OCI-LY3 (cell line): ENCODE measurements around the gene GLT1D1.

ENCODE experiments used
- H2AFZ ChIP-seq: fragments of 200-600, 300-600 bp; shearing (Covaris generic); 2 replicates; pipeline ENCODE4 v1.6.0; 2014; ENCODE audit warnings: antibody characterized with exemption, low read depth, low read length
- H3K27ac ChIP-seq: fragments of 200-600, 300-600 bp; sonication (generic); 2 replicates; pipeline ENCODE4 v1.5.1; 2014; ENCODE audit warnings: mild to moderate bottlenecking, low read length, moderate library complexity, mixed read lengths
- H3K27me3 ChIP-seq: fragments of 200-600, 300-600 bp; sonication (generic); 2 replicates; pipeline ENCODE4 v1.6.1; 2014; ENCODE audit warnings: low read depth, low read length, mixed read lengths
- H3K36me3 ChIP-seq: fragments of 200-600, 300-600 bp; sonication (generic); replicated peaks from 2 replicates; pipeline ENCODE3; 2014; ENCODE audit warnings: low read depth, low read length, mixed read lengths
- H3K4me1 ChIP-seq: fragments of 300-600, 200-600 bp; sonication (generic); 2 replicates; pipeline ENCODE4 v1.6.1; 2014; ENCODE audit warnings: low read length, mixed read lengths
- H3K4me2 ChIP-seq: fragments of 200-600, 300-600 bp; sonication (generic); 2 replicates; pipeline ENCODE4 v1.6.1; 2014; ENCODE audit warnings: low read length, mixed read lengths
- H3K4me3 ChIP-seq: fragments of 300-600, 200-600 bp; sonication (generic); 2 replicates; pipeline ENCODE4 v1.5.1; 2014; ENCODE audit warnings: antibody characterized with exemption, mild to moderate bottlenecking, low read length, moderate library complexity
- H3K79me2 ChIP-seq: fragments of 300-600, 200-600 bp; shearing (Covaris generic); 2 replicates; pipeline ENCODE4 v1.6.1; 2014; ENCODE audit warnings: mild to moderate bottlenecking, low read length, mixed read lengths
- H3K9ac ChIP-seq: fragments of 300-600, 200-600 bp; shearing (Covaris generic); 2 replicates; pipeline ENCODE4 v1.6.0; 2014; ENCODE audit warnings: mild to moderate bottlenecking, low read length, moderate library complexity
- H3K9me3 ChIP-seq: fragments of 200-600, 300-600 bp; shearing (Covaris generic); 2 replicates; pipeline ENCODE4 v1.6.1; 2014; ENCODE audit warnings: low read length, mixed read lengths; ENCODE audit not compliant: insufficient read depth
- H4K20me1 ChIP-seq: fragments of 200-600, 300-600 bp; sonication (generic); 2 replicates; pipeline ENCODE4 v1.6.1; 2016; ENCODE audit warnings: low read length, mixed read lengths; ENCODE audit not compliant: insufficient read depth
- EZH2phosphoT487 ChIP-seq: fragments of 200-600 bp; shearing (Covaris generic); IDR thresholded peaks from 2 replicates; pipeline ENCODE4 v1.6.1; 2018; ENCODE audit warnings: antibody characterized with exemption, mixed run types, low read depth
- TF ChIP-seq, protein P1 (sequence below): fragments of 200-600, 300-600 bp; sonication (generic); IDR thresholded peaks from 2 replicates; pipeline ENCODE4 v1.5.1; 2014; ENCODE audit warnings: antibody characterized with exemption, low read length, low read depth

GLT1D1 gene

DNA sequence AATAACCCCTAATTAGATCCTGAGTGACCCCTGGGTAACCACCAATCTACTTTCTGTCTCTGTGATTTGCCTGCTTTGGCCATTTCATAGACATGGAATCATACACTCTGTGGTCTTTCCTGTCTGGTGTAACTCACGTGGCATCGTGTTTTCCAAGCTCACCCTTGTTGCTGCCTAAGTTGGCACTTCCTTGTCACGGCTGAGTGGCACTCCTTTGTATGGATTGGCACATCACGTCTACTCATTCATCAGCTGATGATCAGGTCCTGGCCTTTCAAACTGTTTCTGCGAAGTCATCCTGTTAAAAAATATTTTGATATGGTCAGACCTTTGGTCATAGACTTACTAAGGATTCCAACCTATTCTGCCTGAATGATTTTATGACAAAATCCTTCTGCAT is 87.7 kb downstream of the GLT1D1 start:
- Histone ChIP-seq H3K27me3 (no peaks in the 10 kb centered on the region), H3K79me2 (no peaks in the 10 kb centered on the region), H3K27ac (no peak overlapping the region), H3K4me1 (no peaks in the 10 kb centered on the region), H3K9me3 (no peaks in the 10 kb centered on the region), H3K4me2 (no peak overlapping the region), H3K36me3 (no peaks in the 10 kb centered on the region), H4K20me1 (no peaks in the 10 kb centered on the region), H3K9ac (no peak overlapping the region), H2AFZ (no peak overlapping the region), H3K4me3 (no peak overlapping the region)
- TF ChIP-seq, protein P1, sequence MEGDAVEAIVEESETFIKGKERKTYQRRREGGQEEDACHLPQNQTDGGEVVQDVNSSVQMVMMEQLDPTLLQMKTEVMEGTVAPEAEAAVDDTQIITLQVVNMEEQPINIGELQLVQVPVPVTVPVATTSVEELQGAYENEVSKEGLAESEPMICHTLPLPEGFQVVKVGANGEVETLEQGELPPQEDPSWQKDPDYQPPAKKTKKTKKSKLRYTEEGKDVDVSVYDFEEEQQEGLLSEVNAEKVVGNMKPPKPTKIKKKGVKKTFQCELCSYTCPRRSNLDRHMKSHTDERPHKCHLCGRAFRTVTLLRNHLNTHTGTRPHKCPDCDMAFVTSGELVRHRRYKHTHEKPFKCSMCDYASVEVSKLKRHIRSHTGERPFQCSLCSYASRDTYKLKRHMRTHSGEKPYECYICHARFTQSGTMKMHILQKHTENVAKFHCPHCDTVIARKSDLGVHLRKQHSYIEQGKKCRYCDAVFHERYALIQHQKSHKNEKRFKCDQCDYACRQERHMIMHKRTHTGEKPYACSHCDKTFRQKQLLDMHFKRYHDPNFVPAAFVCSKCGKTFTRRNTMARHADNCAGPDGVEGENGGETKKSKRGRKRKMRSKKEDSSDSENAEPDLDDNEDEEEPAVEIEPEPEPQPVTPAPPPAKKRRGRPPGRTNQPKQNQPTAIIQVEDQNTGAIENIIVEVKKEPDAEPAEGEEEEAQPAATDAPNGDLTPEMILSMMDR: no peak
- no peak for TF ChIP-seq EZH2phosphoT487

DNA sequence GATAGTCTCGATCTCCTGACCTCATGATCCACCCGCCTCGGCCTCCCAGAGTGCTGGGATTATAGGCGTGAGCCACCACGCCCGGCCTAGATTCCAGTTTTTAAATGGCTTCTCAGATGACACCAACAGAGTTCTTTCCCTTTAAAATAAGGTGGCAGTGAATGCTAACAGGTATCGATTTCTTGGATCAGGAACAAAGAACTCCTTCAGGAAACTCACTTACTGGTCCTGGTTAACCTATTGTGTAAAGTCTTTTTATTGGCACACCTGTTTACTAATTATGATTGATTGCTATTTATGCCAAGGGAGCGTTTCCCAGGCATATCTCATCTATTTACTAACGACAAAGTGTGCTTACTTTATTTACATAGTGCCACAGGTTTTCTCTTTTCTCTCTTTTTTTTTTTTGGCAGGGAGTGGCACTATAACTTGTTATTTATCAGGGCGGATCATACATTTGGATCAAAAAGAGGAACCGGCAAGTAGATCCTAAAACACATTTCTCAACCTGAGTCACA is 89.7 kb downstream of the GLT1D1 start:
- no peaks in the 10 kb centered on the region for H3K9me3 ChIP-seq
- H3K4me1 ChIP-seq: no peaks in the 10 kb centered on the region
- H3K9ac ChIP-seq: no peak overlapping the region
- TF ChIP-seq, protein P1: no peak
- no peak for TF ChIP-seq EZH2phosphoT487
- H3K27me3 ChIP-seq: no peaks in the 10 kb centered on the region
- no peaks in the 10 kb centered on the region for H3K79me2 ChIP-seq
- H3K36me3 ChIP-seq: no peaks in the 10 kb centered on the region
- no peaks in the 10 kb centered on the region for H4K20me1 ChIP-seq
- H3K4me2 ChIP-seq: no peak overlapping the region
- no peak overlapping the region for H3K4me3 ChIP-seq
- no peak overlapping the region for H3K27ac ChIP-seq
- no peak overlapping the region for H2AFZ ChIP-seq

DNA sequence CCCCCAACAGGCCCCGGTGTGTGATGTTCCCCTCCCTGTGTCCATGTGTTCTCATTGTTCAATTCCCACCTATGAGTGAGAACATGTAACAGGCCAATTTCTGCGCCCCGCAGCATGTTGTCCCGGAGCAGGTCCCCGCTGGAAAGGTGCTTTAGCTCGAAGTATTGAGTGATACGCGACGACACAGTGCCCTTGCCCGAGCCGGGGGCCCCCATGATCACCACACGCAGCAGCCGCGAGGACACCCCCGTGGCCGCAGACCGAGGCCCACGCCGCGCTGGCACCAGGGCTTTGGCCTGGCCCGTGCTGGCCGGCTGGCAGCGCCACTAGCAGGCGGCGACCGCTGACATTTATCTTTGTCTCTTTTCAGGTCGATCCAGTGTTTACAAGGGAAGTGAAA is 91.7 kb downstream of the GLT1D1 start:
- Histone ChIP-seq H3K36me3 (no peaks in the 10 kb centered on the region), H3K4me1 (no peaks in the 10 kb centered on the region), H3K79me2 (no peaks in the 10 kb centered on the region), H3K9me3 (no peaks in the 10 kb centered on the region), H3K4me3 (no peak overlapping the region), H2AFZ (no peak overlapping the region), H4K20me1 (no peaks in the 10 kb centered on the region), H3K9ac (no peak overlapping the region), H3K27me3 (peaks cover 10% of the 10 kb centered on the region; the same call in 1 of the 2 replicates), H3K4me2 (no peak overlapping the region), H3K27ac (no peak overlapping the region)
- TF ChIP-seq, protein P1: no peak
- TF ChIP-seq EZH2phosphoT487: no peak

GRCh38 chr12:128947209-128947608 is 93.9 kb downstream of the GLT1D1 start:
- no peaks in the 10 kb centered on the region for H3K36me3 ChIP-seq
- TF ChIP-seq, protein P1: no peak
- no peak for TF ChIP-seq EZH2phosphoT487
- H3K27ac ChIP-seq: no peak overlapping the region
- peaks cover 10% of the 10 kb centered on the region; the same call in 1 of the 2 replicates for H3K27me3 ChIP-seq
- H3K79me2 ChIP-seq: no peaks in the 10 kb centered on the region
- H4K20me1 ChIP-seq: no peaks in the 10 kb centered on the region
- H3K9me3 ChIP-seq: no peaks in the 10 kb centered on the region
- no peaks in the 10 kb centered on the region for H3K4me1 ChIP-seq
- no peak overlapping the region for H3K9ac ChIP-seq
- no peak overlapping the region for H3K4me2 ChIP-seq
- no peak overlapping the region for H3K4me3 ChIP-seq
- no peak overlapping the region for H2AFZ ChIP-seq
